Fibroblast of skin of left quadriceps (primary cell): Measurements from ENCODE around the gene ABAT.
"Not testable (repeated sequence)": the region's sequence is repeated elsewhere in the genome, so short reads cannot be mapped to it uniquely, and the experiment has no call there.

ENCODE experiments used
- DNase-seq, 2 experiments: peaks; one replicate each; pipeline ENCODE4 v3.0.0-alpha.2; 2013; ENCODE audit warnings: low read depth in 2 of 2

The ABAT gene

GRCh38 chr16:8682551-8683259 is 8.3 kb downstream of the ABAT start:
- no peak for DNase-seq

DNA sequence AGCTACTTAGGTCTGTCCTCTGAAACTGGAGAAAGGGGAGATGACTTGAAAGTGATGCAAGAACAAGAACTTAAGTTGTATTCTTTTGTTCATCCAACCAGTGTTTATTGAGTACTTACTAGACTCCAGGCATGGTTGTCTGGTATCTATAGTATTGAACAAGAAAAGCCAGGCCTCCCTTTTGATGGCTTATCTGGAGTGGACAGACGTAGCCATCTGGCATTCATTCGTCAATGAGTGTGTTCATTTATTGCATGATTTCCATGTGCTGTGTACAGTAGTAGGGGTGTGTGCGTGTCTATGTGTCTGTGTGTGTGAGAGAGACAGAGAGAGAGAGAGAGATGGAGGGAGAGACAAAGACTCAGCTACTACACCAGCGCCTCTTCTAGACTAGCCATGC is 9.2 kb downstream of the ABAT start:
- DNase-seq: no peak

- no peak for DNase-seq
Observed at GRCh38 chr16:8685617-8686016, 11.2 kb downstream of the ABAT start.

DNA sequence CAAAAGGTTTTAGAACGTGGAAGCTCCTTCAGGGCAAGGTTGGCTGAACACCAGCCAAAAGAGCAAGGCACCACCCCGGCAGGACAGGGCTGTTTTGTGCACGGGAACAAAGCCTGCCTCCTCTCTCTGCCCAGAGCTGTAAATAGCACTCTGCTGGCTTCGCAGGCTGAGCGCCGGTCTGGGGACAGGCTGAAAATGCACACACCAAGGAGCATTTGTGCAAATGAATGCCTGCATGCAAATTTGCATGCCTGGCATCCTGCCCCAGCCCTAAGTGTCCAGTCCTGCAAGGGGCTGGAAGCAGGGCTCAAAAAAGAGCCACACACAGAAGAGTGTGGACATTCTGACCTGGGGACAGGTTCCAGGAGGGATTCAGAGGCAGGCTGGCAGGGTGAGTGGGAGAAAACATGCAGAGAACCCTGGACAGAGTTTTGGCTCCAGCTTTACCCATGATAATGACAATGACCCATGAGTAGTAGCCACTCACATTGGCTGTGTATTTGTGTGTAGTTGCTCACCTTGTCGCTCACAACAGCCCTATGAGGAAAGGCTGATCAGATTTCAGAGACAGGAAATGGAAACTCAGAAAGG is 11.7 kb downstream of the ABAT start:
- DNase-seq: no peak

- DNase-seq: no peak
Observed at GRCh38 chr16:8686879-8687278, 12.5 kb downstream of the ABAT start.

DNA sequence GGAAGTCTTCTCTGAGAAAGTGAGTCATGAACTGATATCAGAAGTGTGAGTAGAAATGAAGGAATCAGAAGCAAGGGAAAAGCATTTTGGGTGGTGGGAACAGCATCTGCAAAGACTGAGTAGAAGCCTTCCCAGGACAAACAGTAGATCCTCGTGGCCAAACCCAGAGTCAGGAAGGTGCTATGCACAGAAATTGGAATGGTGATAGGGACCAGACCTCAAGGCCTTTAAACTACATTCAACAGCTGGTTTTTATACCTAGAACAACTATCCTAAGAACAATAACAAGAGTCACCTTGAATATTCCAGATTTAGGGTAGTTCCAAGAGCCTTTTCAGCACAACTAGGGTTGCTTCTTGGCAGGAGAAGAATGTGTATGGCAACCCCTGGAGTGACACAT is 15.3 kb downstream of the ABAT start:
- DNase-seq: no peak

- no peak for DNase-seq
Observed at GRCh38 chr16:8691728-8692127, 17.3 kb downstream of the ABAT start.

- DNase-seq: no peak
Observed at GRCh38 chr16:8694795-8695728, 20.6 kb downstream of the ABAT start.

DNA sequence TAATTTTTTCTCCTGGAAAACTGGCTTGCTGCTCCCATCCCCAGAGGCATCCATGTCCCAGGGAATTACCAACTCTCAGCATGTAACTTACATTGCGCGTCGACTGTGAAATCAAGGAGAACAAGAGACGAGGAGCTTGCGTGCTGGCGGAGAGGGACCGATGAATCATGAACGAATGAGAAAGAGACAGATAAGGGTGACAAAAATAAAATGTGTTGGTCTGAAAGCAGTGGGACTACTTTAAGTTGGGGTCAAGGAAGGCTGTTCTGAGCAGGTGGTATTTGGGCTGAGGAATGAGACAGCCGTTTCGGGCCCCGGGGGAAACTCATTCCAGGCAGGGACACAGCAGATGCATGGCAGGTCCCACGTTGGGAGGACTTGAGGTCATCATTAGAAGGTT is 22.5 kb downstream of the ABAT start:
- no peak for DNase-seq

- DNase-seq: no peak
Observed at GRCh38 chr16:8697965-8698364, 23.5 kb downstream of the ABAT start.

DNA sequence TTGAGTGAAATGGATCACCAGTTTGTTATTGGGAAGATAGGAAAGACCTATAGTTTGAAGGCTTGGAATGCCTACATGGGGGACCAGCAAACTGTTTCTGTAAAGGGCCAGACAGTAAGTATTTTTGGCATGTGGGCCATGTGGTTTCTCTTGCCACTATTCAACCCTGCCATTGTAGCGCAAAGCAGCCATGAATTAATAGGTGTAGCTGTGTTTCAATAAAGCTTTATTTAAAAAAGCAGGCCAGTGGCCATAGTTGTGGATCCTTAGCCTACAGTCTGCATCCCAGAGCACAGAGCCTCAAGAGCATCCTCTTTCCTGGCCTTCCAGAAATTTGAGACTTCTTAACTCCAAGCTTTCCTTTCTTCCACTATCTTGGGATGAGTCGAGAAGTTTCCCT is 29.3 kb downstream of the ABAT start:
- no peak for DNase-seq

GRCh38 chr16:8704098-8704497 is 29.7 kb downstream of the ABAT start:
- DNase-seq: no peak

DNA sequence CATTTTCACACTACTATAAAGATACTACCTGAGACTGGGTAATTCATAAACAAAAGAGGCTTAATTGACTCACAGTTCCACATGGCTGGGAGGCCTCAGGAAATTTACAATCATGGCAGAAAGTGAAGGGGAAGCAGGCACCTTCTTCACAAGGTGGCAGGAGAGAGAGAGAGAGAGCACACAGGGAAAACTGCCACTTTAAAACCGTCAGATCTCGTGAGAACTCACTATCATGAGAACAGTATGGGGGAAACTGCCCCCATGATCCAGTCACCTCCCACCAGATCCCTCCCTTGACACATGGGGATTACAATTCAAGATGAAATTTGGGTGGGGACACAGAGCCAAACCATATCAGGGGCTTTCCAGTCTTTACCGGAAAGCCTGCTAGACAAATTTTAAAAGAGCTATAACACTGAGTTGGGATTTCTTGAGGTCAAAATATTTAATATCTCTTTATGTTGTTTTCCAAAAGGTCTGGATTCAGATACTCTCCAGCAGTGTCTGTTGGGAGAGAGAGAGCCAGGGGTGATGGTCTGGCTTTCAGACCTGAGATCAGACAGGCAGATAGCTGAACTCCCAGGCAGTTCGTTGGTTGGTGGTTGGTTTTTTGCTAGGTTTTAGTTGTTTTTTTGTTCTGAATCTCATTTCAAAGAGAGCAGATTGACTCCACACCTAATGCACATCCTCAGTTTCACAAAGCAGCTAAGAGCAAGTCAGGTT is 30.8 kb downstream of the ABAT start:
- DNase-seq: not testable (repeated sequence)

DNA sequence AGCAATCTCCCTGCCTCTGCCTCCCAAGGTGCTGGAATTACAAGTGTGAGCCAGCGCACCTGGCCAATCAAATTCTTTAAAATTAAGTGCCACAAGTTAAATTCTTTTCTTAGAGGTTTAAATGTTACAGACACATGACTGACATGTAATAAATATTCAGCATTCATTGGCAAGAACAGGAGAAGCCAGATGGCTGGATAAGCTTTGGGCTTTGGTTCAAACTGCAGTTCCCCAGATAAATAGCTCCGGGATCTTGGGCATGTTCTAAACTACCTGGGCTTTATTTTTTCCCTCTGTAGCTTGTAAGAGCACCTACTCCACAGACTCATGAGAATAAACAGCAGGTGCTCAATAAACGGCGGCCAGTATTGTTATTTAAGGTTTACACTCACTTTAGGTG is 34.1 kb downstream of the ABAT start:
- no peak for DNase-seq

DNA sequence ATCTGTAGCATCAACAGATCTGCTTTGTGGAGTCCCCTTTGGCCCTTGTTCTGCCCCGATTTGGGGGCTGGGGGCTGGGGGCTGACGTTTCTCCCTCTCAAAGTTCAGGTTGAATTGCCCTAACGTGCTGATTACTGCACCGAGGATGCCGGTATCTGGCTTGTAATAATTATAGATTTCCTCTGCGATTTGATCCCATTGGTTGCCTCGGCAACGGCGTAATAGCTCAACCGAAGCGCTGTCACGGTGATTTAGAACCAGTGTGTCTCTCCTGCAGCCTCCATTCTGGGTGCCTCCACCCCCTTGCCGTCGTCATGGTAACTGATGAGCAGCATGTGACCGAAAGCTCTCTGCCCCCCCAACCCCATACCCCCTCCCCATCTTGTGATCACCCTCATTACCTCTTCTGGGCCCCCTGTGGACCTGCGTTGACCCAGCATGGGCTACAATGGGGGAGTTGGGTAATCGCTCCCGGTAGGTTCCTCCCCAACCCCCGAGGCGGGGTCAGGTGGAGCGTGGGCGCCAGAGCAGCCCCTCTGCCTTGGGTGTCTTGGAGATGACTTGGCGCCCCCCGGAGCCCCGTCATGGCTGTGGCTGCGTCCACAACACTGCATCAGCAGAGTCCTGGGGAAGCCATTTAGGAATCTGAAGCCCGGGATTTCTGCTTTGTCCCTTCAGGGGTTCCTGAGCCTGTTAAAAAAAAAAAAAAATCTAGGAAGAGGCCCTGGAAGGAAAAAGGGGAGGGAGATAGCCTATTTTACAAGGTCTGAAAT is 38.4 kb downstream of the ABAT start:
- no peak for DNase-seq

- no peak for DNase-seq
Observed at GRCh38 chr16:8713635-8714172, 39.3 kb downstream of the ABAT start.

DNA sequence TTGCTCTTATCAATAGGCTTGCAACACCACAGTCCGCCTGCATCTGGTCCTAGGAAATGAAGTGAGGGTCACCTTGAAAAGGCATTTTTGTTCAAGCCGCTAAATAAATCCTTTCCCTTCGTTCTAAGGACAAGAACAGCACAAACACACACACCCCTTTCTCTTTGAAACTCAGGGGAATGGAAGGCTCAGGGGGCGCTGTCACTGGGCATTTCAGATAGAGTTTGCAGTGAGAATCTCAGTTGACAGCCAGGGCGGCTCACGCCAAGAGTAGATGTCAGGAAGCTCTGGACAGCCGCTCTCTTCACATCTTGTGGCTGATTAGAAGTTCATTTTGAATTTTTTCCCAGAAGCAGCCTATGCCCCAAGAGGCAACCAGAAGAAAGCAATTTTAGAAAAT is 39.8 kb downstream of the ABAT start:
- DNase-seq: no peak

- no peak for DNase-seq
Observed at GRCh38 chr16:8714807-8715206, 40.4 kb downstream of the ABAT start.

DNA sequence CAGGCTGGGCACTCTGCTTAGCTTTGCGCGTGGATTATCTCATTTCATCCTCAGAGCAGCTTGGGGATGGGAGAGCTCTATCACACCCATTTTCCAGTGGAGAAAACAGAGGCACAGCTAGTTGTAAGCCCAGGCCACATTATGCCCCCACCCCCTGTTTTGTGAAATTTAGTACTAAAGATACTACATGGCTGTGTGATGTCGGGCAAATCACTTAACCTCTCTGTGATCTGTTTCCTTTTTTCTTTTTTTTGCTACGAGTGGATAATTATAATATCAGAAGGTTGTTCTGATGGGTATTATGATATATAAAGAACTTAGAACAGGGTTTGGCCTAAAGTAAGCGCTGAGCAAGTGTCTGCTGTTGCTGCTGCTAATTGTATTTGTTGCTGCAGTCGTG is 41.6 kb downstream of the ABAT start:
- no peak for DNase-seq

DNA sequence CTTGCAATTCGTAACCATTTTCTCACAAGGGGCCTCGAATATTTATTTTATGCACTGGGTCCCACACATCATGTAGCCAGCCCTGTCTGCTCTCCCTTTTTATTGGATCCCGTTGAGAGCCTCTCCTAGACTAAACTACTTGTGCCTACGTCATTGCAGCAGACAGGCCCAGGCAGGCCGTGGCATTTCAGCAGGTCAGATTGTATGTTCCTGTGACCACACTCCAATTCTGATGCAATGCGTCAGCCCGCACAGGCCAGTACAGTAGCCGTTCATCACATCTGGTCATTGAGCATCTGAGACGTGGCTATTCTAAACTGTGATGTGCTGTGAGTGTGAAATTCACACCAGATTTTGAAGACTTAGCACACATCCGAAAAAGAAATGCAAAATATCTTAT is 42.2 kb downstream of the ABAT start:
- DNase-seq: no peak

DNA sequence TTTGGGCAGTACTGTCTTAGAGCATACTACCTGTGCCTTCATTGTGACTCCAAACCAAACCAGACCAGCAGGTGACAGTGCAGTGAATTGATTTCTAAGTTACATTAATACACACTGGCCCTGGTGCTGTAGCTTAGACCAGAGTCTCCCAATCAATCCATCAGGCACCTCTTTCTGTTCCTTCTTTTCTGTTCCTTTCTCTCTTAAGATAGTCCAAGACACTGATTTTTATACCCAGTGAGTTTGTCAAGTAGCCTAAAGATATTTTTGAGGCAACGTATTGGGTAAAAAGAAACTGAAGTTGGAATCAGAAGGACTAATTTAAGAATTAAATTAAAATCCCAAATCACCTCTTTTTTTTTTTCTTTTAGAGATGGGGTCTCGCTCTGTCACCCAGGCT is 43.1 kb downstream of the ABAT start:
- no peak for DNase-seq
